SH-SY5Y (cell line): ENCODE data around the gene FTHL17.

Experiments used
- GATA2 ChIP-seq: IDR thresholded peaks from 2 replicates; pipeline ENCODE4 v1.6.1; 2011; ENCODE audit warnings: mild to moderate bottlenecking, low read depth, low read length
- GATA3 ChIP-seq: IDR thresholded peaks from 2 replicates; pipeline ENCODE4 v1.6.1; 2011; ENCODE audit warnings: low read depth, mild to moderate bottlenecking, low read length, moderate library complexity

DNA sequence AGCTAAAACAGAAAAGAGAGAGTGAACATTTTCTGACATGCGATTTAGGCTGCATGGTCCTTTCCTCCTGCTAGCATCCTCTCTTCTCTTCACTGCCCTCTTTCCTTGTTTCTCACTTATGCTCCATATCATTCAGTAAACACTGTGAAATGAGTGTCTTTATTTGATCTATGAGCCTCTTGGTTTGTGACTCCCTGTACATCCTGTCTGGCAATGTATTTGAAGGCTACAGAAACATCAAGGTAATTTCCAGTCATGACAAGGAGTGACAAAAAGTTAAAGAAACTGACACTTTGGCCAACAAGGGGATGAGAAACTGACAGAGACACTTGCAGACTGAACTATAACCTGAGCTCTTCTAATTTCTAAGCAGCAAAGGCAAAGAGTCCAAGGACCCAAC lies 8.7 kb downstream of the FTHL17 start:
- TF ChIP-seq GATA3 (no peak), GATA2 (no peak)
